Effector memory CD4-positive, alpha-beta T cell (primary cell): ENCODE data around the gene SEMA4A.

Experiments used
- DNase-seq, 3 donors: peaks; one replicate each; pipeline ENCODE4 v3.0.0-alpha.2; 2020
- H3K27ac ChIP-seq: 2 replicates; pipeline ENCODE4 v1.7.0; 2013; ENCODE audit warnings: mild to moderate bottlenecking, low read length, moderate library complexity; ENCODE audit not compliant: insufficient read depth, poor library complexity, severe bottlenecking
- H3K27me3 ChIP-seq: replicated peaks from 2 replicates; pipeline ENCODE4 v1.7.0; 2013; ENCODE audit warnings: mild to moderate bottlenecking, low read length; ENCODE audit not compliant: insufficient read depth, control insufficient read depth, poor library complexity, severe bottlenecking
- H3K36me3 ChIP-seq: 2 replicates; pipeline ENCODE4 v1.7.0; 2013; ENCODE audit warnings: mild to moderate bottlenecking, low read length, moderate library complexity; ENCODE audit not compliant: control insufficient read depth, insufficient read depth
- H3K4me1 ChIP-seq: 2 replicates; pipeline ENCODE4 v1.7.0; 2013; ENCODE audit warnings: low read length, mild to moderate bottlenecking; ENCODE audit not compliant: control insufficient read depth, insufficient read depth, poor library complexity, severe bottlenecking
- H3K4me3 ChIP-seq: 2 replicates; pipeline ENCODE4 v1.7.0; 2013; ENCODE audit warnings: low read length, low read depth, mild to moderate bottlenecking; ENCODE audit not compliant: insufficient read depth, poor library complexity, severe bottlenecking
- H3K9me3 ChIP-seq: 2 replicates; pipeline ENCODE4 v1.7.0; 2013; ENCODE audit warnings: mild to moderate bottlenecking, low read length, moderate library complexity; ENCODE audit not compliant: control insufficient read depth

Gene SEMA4A

DNA sequence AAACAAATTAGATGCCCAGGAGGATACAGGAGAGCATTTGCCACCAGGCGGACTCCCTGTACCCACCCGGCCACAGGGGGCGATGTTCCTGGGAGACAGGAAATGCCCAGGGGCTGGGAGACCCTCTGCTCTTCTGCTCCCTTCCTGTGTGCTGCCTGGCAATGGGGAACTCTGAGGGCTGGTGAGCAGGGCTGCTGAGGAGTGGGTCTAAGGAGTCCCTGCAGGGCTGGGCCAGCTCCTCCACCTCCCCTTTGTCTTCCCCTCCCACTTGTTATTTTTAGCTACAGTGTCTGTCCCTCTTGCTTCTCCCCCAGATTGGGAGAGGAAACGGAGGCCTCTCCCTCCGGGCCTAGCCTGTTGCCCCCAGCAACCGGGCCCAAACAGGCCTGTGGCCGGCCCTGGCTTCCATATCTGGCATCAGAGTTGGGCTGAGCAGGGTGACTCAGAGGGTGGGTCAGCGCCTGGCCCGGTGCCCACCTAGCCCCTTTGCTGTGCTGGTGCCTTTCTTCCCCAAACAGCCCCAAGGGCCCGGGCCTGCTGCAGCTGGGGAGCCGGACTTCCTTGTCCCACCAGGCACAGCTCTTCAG is 27.2 kb upstream of the SEMA4A start:
- H3K36me3 ChIP-seq: peaks cover 4% of the 10 kb centered on the region
- H3K27me3 ChIP-seq: no peaks in the 10 kb centered on the region
- peaks cover 71% of the 10 kb centered on the region for H3K4me1 ChIP-seq
- no peaks in the 10 kb centered on the region for H3K9me3 ChIP-seq
- no peak overlapping the region for H3K4me3 ChIP-seq
- DNase-seq: peak; percentile 76 to 82 (median 81)
- H3K27ac ChIP-seq: peak overlapping the region; percentile 87

DNA sequence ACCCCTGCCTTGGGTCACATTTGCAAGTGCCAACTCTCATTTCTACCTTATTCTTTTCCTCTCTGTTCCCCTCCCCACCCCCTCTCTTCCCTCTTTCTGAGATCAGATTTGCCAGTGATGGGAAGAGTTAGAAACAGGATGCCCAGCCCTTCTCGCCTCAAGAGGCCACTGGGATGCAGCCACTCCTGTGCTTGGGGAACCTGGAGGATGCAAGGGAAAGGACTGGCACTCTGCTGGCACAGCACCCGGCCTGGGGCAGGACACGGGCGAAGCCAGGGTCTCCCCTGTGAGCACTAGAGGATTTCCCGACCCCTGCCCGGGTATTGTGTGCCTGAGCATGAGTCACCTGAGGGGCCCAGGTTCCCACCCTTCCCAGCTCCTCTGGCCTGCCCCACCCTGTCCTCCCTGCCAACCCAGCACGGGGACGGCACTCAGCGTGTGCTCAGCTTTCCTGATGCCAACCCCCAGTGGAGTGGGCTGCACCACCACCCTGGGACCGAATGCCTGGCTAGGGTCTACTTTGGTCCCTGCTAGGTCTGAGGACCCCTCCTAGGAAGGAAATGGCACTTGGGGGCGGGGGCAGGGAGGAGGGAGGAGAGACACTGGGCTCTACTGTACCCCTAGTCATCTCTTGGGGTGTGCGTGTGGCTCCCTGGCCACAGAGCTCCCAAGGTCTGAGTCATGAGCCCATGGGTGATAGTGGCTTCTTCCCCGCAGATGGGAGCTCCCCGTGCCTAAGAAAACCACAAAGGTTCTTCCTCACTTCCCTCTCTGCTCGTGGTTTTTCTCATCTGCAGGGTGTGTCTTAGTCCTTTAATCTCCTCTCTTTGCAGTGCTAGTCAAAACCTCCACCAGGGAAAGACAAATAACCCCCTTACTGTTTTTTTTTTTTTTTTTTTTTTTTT is 26.5 kb upstream of the SEMA4A start:
- Histone ChIP-seq H3K9me3 (no peaks in the 10 kb centered on the region), H3K27ac (peak overlapping the region; percentile 87), H3K36me3 (peaks cover 11% of the 10 kb centered on the region), H3K4me3 (no peak overlapping the region), H3K27me3 (no peaks in the 10 kb centered on the region), H3K4me1 (peaks cover 71% of the 10 kb centered on the region)
- DNase-seq: peak; percentile 80 to 90 (median 85)

DNA sequence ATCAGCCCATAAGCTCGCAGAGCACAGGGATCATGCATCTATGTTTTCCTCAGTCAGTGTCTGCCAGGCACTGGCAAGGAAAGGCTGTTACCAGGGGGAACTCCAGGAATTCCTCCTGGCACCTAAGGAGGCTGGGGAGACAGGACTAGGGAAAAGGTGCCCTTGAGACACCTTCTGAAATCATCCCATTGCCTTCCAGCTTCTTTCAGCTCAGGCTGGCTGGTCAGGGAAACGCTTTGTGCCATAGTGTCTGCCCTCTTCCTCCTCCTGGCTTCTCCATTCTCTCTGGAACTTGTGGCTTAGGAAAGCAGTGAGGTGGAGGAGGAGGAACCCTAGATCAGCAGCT is 25.1 kb upstream of the SEMA4A start:
- peaks cover 67% of the 10 kb centered on the region for H3K4me1 ChIP-seq
- peak overlapping the region; percentile 50 for H3K27ac ChIP-seq
- no peak overlapping the region for H3K4me3 ChIP-seq
- H3K9me3 ChIP-seq: no peaks in the 10 kb centered on the region
- H3K27me3 ChIP-seq: no peaks in the 10 kb centered on the region
- DNase-seq: no peak
- peaks cover 12% of the 10 kb centered on the region for H3K36me3 ChIP-seq

- Histone ChIP-seq H3K4me3 (no peak overlapping the region), H3K36me3 (peaks cover 17% of the 10 kb centered on the region), H3K27me3 (no peaks in the 10 kb centered on the region), H3K4me1 (peaks cover 61% of the 10 kb centered on the region), H3K9me3 (no peaks in the 10 kb centered on the region), H3K27ac (peak overlapping the region; percentile 50)
- DNase-seq: peak in 1 of 3 donors; percentile 3
Observed at GRCh38 chr1:156128654-156129597, 24.5 kb upstream of the SEMA4A start.

GRCh38 chr1:156129687-156130577 is 23.5 kb upstream of the SEMA4A start:
- H3K9me3 ChIP-seq: no peaks in the 10 kb centered on the region
- H3K36me3 ChIP-seq: peaks cover 27% of the 10 kb centered on the region
- DNase-seq: peak in 2 of 3 donors; percentile 54 to 65
- no peak overlapping the region for H3K4me3 ChIP-seq
- H3K27ac ChIP-seq: peak overlapping the region; percentile 7
- peaks cover 55% of the 10 kb centered on the region for H3K4me1 ChIP-seq
- no peaks in the 10 kb centered on the region for H3K27me3 ChIP-seq

DNA sequence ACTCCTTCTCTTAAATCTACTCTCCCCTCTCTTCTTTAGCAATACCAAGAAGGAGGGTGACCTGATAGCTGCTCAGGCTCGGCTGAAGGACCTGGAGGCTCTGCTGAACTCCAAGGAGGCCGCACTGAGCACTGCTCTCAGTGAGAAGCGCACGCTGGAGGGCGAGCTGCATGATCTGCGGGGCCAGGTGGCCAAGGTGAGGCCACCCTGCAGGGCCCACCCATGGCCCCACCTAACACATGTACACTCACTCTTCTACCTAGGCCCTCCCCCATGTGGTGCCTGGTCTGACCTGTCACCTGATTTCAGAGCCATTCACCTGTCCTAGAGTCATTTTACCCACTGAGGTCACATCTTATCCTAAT is 22.8 kb upstream of the SEMA4A start:
- DNase-seq: no peak
- Histone ChIP-seq H3K27me3 (no peaks in the 10 kb centered on the region), H3K36me3 (peaks cover 33% of the 10 kb centered on the region), H3K27ac (peak overlapping the region; percentile 7), H3K4me1 (peaks cover 49% of the 10 kb centered on the region), H3K9me3 (no peaks in the 10 kb centered on the region), H3K4me3 (no peak overlapping the region)

DNA sequence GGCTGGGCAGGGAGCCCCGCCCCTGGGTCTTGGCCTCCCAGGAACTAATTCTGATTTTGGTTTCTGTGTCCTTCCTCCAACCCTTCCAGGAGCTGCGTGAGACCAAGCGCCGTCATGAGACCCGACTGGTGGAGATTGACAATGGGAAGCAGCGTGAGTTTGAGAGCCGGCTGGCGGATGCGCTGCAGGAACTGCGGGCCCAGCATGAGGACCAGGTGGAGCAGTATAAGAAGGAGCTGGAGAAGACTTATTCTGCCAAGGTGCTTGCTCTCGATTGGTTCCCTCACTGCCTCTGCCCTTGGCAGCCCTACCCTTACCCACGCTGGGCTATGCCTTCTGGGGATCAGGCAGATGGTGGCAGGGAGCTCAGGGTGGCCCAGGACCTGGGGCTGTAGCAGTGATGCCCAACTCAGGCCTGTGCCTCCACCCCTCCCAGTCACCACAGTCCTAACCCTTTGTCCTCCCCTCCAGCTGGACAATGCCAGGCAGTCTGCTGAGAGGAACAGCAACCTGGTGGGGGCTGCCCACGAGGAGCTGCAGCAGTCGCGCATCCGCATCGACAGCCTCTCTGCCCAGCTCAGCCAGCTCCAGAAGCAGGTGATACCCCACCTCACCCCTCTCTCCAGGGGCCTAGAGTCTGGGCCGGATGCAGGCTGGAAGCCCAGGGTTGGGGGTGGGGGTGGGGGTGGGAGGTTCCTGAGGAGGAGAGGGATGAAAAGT is 18.5 kb upstream of the SEMA4A start:
- H3K27ac ChIP-seq: no peak overlapping the region
- peaks cover 8% of the 10 kb centered on the region for H3K4me1 ChIP-seq
- no peaks in the 10 kb centered on the region for H3K9me3 ChIP-seq

GRCh38 chr1:156135930-156136871 is 17.2 kb upstream of the SEMA4A start:
- H3K36me3 ChIP-seq: peaks cover 65% of the 10 kb centered on the region
- no peak overlapping the region for H3K4me3 ChIP-seq
- H3K4me1 ChIP-seq: no peaks in the 10 kb centered on the region
- DNase-seq: no peak
- H3K27ac ChIP-seq: no peak overlapping the region
- no peaks in the 10 kb centered on the region for H3K9me3 ChIP-seq
- H3K27me3 ChIP-seq: no peaks in the 10 kb centered on the region

More for the DNA sequence above, 18.5 kb upstream of the SEMA4A start:
- H3K36me3 ChIP-seq: peaks cover 67% of the 10 kb centered on the region
- no peak overlapping the region for H3K4me3 ChIP-seq
- H3K27me3 ChIP-seq: no peaks in the 10 kb centered on the region
- DNase-seq: no peak
